GM23248 (cell line): ENCODE results near the gene BTBD19.

ENCODE experiments used
- EZH2 ChIP-seq: fragments of 200-600 bp; sonication (generic); IDR thresholded peaks from 2 replicates; pipeline ENCODE4 v1.6.1; 2018; ENCODE audit warnings: antibody characterized with exemption, mild to moderate bottlenecking; ENCODE audit not compliant: insufficient read depth, poor library complexity, severe bottlenecking
- EZH2phosphoT487 ChIP-seq: fragments of 200-600 bp; sonication (generic); IDR thresholded peaks from 2 replicates; pipeline ENCODE4 v1.6.1; 2018; ENCODE audit warnings: antibody characterized with exemption, moderate library complexity, mild to moderate bottlenecking, low read depth; ENCODE audit not compliant: insufficient read depth

- TF ChIP-seq EZH2: no peak
- TF ChIP-seq EZH2phosphoT487: no peak
Measured at GRCh38 chr1:44860331-44860730, 52.0 kb downstream of the BTBD19 start.
